Adrenal gland (tissue), 12 donors: ENCODE data around the gene VGLL3. TPM values are rescaled to one million over a fixed set of nuclear protein-coding genes. Genes with fewer than 3 reads are reported as not detected.

Source experiments
- DNase-seq, 7 donors: peaks; one replicate each; pipeline ENCODE4 v3.0.0-alpha.2; 2019 to 2020
- H3K27ac ChIP-seq, 5 donors: fragments of 200-600 bp; sonication (generic) in 4 of 5; 1 replicate in 3 of 5; 2 replicates in 2 of 5; pipeline versions ENCODE4 v1.5.1 to v1.8.0; 2016 to 2020; ENCODE audit warnings: mild to moderate bottlenecking in 1 of 5
- H3K27me3 ChIP-seq: fragments of 200-600 bp; 2 replicates; pipeline ENCODE4 v1.8.0; 2021
- H3K36me3 ChIP-seq, 2 donors: fragments of 200-600 bp; replicated peaks in 1 of 2; 1 replicate in 1 of 2; 2 replicates in 1 of 2; pipeline versions ENCODE4 v1.5.1 to v1.8.0; 2018 to 2022
- H3K4me1 ChIP-seq, 2 donors: fragments of 200-600 bp; replicated peaks in 1 of 2; 1 replicate in 1 of 2; 2 replicates in 1 of 2; pipeline versions ENCODE4 v1.5.1 to v1.8.0; 2018 to 2021
- H3K4me3 ChIP-seq, 4 donors: fragments of 200-600 bp; sonication (generic) in 3 of 4; one replicate each; pipeline ENCODE4 v1.5.1; 2016 to 2018
- H3K9me3 ChIP-seq, 3 donors: fragments of 200-600 bp; sonication (generic) in 1 of 3; replicated peaks in 1 of 3; 1 replicate in 2 of 3; 2 replicates in 1 of 3; pipeline versions ENCODE4 v1.5.1 to v1.8.0; 2016 to 2021
- POLR2A ChIP-seq, 2 donors: fragments of 450-650 bp; IDR thresholded peaks; one replicate each; pipeline ENCODE4 v1.6.1; 2017; ENCODE audit warnings: antibody characterized with exemption in 2 of 2, mild to moderate bottlenecking in 2 of 2, moderate library complexity in 1 of 2
- whole genome bisulfite sequencing, 4 donors: extraction: QIAGEN DNeasy Blood & Tissue Kit in 2 of 4; methylation state at CpG; one replicate each; pipeline versions ENCODE4 v1.1.5 to v1.1.7; 2013 to 2017; 5-methylcytosine and 5-hydroxymethylcytosine counted together
- intact Hi-C, 2 donors: fragments of 100-400 bp; cut with DNase I; formaldehyde crosslinking; loops; one replicate each; pipeline versions ENCODE4 v1.14.1 to v1.15.0; 2022 to 2023
- polyA plus RNA-seq, 3 donors: library from polyadenylated mRNA; stranded (reverse); fragments of 200-250 nt in 2 of 3; fragments of 350-450 nt in 1 of 3; fragmentation: Illumina TruSeq in 1 of 3; extraction: RNeasy Lipid Tissue Mini Kit (QIAGEN cat#74804) in 1 of 3; gene quantifications; one replicate each; pipeline ENCODE4 v1.2.3, GENCODE V29; 2013 to 2014
- total RNA-seq, 9 donors: library from RNA; depleted of rRNA in 4 of 9; stranded (reverse); fragments of >200 nt in 4 of 9; fragments of 120-200 nt in 1 of 9; fragmentation: NEBNext Ultra II Directional in 1 of 9; extraction: Animal tissue kit (Norgen Biotek cat#: 25700) in 1 of 9; gene quantifications; one replicate each; pipeline versions ENCODE4 v1.1.0 to v1.2.4, GENCODE V29; 2013 to 2023
- TF ChIP-seq, protein P1 (sequence below), 6 experiments: fragments of 450-650 bp in 4 of 6; fragments of 200-600 bp in 2 of 6; sonication (generic) in 1 of 6; IDR thresholded peaks; 1 replicate in 5 of 6; 2 replicates in 1 of 6; pipeline versions ENCODE4 v1.5.1 to v1.8.0; 2016 to 2021; ENCODE audit warnings: antibody characterized with exemption in 6 of 6, mild to moderate bottlenecking in 2 of 6, moderate library complexity in 1 of 6
- donor health status: healthy with polysubstance abuse.
- donor health status: Bipolar disorder and iron deficiency.
- donor health status: DM: yes; HTN: yes; CAD: no.
- donor health status: DM: no; HTN: no; CAD: no.
- donor health status: DM: no; HTN: no; CAD: no.
- donor health status: DM: yes; HTN: yes; CAD: no.

VGLL3 gene
- total and polyA plus RNA-seq, 12 donors, result 1.3 to 20.5 (median 3.9) TPM

- TF ChIP-seq, protein P1, sequence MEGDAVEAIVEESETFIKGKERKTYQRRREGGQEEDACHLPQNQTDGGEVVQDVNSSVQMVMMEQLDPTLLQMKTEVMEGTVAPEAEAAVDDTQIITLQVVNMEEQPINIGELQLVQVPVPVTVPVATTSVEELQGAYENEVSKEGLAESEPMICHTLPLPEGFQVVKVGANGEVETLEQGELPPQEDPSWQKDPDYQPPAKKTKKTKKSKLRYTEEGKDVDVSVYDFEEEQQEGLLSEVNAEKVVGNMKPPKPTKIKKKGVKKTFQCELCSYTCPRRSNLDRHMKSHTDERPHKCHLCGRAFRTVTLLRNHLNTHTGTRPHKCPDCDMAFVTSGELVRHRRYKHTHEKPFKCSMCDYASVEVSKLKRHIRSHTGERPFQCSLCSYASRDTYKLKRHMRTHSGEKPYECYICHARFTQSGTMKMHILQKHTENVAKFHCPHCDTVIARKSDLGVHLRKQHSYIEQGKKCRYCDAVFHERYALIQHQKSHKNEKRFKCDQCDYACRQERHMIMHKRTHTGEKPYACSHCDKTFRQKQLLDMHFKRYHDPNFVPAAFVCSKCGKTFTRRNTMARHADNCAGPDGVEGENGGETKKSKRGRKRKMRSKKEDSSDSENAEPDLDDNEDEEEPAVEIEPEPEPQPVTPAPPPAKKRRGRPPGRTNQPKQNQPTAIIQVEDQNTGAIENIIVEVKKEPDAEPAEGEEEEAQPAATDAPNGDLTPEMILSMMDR (IDR thresholded peaks at IDR 0.05), result no peak
- no peak for TF ChIP-seq POLR2A (IDR thresholded peaks at IDR 0.05)
- Histone ChIP-seq H3K9me3 (no peaks in the 10 kb centered on the region), H3K27ac (no peak overlapping the region), H3K27me3 (no peaks in the 10 kb centered on the region), H3K4me3 (no peak overlapping the region), H3K36me3 (no peaks in the 10 kb centered on the region), H3K4me1 (no peaks in the 10 kb centered on the region)
- intact Hi-C loops, result no loop called here
- no peak for DNase-seq
- WGBS, 4 donors, result 80 to 95% (median 91%) methylated on average over 1 of the region's 1 CpG
Observed at GRCh38 chr3:86895202-86895601, 95.7 kb downstream of the VGLL3 start.

- WGBS, 4 donors, result 36 to 55% (median 41%) methylated on average over 1 of the region's 1 CpG
- Histone ChIP-seq H3K36me3 (no peaks in the 10 kb centered on the region), H3K4me3 (no peak overlapping the region), H3K4me1 (no peaks in the 10 kb centered on the region), H3K9me3 (no peaks in the 10 kb centered on the region), H3K27me3 (no peaks in the 10 kb centered on the region), H3K27ac (no peak overlapping the region)
- intact Hi-C loops, result no loop called here
- DNase-seq, result no peak
- TF ChIP-seq, protein P1 (IDR thresholded peaks at IDR 0.05), result no peak
- TF ChIP-seq POLR2A (IDR thresholded peaks at IDR 0.05), result no peak
Observed at GRCh38 chr3:86890741-86891396, 100.1 kb downstream of the VGLL3 start.

Other genes starting within 250 kb of the VGLL3 start
- gene CHMP2B, start 236.2 kb upstream of the VGLL3 start, total RNA-seq, result 10 to 100 TPM; 14.9 to 45.0 (median 32.4) TPM
- 10 to 100 TPM; 10.0 to 50.3 (median 11.7) TPM for gene CHMP2B, start 236.2 kb upstream of the VGLL3 start, polyA plus RNA-seq